Liver (tissue), 3 donors: ENCODE results near the gene PUS1.

Experiments
- EGR1 ChIP-seq, 2 donors: IDR thresholded peaks; 2 replicates each; pipeline ENCODE4 v1.6.1; 2016 to 2018; ENCODE audit warnings: antibody characterized with exemption in 2 of 2, low read depth in 2 of 2
- RAD21 ChIP-seq, 2 donors: IDR thresholded peaks; 2 replicates each; pipeline ENCODE4 v1.6.1; 2016; ENCODE audit warnings: antibody characterized with exemption in 2 of 2, mild to moderate bottlenecking in 2 of 2
- TF ChIP-seq, protein P1 (sequence below): fragments of 150-350 bp; IDR thresholded peaks from 2 replicates; pipeline ENCODE4 v1.5.1; 2017; ENCODE audit warnings: improper control_type of control experiment, low read depth, low read length; ENCODE audit not compliant: missing input control
- TF ChIP-seq, protein P2 (sequence below): IDR thresholded peaks from 2 replicates; pipeline ENCODE4 v1.6.1; 2016; ENCODE audit warnings: antibody characterized with exemption, mild to moderate bottlenecking
- donor health status: healthy.
- donor health status: healthy.

DNA sequence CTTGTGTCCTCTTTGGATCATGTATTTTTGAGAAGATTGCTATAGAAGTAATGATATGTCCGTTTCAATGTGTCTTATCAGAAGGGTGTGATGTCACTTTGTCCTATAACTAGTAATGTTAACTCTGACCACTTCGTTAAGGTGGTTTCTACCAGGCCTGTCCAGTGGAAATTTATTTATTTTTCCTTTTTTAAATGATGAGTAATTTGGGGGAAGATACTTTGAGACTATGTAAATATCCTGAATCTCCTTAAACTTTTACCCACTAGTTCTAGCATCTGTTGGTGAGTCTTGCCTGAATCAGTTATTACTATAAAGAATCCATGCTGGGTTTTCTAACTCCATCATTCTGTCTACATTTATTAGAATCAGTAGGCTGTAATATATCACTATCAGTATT is 36.0 kb downstream of the PUS1 start:
- TF ChIP-seq, protein P1, sequence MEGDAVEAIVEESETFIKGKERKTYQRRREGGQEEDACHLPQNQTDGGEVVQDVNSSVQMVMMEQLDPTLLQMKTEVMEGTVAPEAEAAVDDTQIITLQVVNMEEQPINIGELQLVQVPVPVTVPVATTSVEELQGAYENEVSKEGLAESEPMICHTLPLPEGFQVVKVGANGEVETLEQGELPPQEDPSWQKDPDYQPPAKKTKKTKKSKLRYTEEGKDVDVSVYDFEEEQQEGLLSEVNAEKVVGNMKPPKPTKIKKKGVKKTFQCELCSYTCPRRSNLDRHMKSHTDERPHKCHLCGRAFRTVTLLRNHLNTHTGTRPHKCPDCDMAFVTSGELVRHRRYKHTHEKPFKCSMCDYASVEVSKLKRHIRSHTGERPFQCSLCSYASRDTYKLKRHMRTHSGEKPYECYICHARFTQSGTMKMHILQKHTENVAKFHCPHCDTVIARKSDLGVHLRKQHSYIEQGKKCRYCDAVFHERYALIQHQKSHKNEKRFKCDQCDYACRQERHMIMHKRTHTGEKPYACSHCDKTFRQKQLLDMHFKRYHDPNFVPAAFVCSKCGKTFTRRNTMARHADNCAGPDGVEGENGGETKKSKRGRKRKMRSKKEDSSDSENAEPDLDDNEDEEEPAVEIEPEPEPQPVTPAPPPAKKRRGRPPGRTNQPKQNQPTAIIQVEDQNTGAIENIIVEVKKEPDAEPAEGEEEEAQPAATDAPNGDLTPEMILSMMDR, result no peak
- TF ChIP-seq RAD21 (IDR thresholded peaks at IDR 0.05) (no peak), EGR1 (IDR thresholded peaks at IDR 0.05; ENCODE audit: low read depth in 2 of 2) (no peak)
- TF ChIP-seq, protein P2, sequence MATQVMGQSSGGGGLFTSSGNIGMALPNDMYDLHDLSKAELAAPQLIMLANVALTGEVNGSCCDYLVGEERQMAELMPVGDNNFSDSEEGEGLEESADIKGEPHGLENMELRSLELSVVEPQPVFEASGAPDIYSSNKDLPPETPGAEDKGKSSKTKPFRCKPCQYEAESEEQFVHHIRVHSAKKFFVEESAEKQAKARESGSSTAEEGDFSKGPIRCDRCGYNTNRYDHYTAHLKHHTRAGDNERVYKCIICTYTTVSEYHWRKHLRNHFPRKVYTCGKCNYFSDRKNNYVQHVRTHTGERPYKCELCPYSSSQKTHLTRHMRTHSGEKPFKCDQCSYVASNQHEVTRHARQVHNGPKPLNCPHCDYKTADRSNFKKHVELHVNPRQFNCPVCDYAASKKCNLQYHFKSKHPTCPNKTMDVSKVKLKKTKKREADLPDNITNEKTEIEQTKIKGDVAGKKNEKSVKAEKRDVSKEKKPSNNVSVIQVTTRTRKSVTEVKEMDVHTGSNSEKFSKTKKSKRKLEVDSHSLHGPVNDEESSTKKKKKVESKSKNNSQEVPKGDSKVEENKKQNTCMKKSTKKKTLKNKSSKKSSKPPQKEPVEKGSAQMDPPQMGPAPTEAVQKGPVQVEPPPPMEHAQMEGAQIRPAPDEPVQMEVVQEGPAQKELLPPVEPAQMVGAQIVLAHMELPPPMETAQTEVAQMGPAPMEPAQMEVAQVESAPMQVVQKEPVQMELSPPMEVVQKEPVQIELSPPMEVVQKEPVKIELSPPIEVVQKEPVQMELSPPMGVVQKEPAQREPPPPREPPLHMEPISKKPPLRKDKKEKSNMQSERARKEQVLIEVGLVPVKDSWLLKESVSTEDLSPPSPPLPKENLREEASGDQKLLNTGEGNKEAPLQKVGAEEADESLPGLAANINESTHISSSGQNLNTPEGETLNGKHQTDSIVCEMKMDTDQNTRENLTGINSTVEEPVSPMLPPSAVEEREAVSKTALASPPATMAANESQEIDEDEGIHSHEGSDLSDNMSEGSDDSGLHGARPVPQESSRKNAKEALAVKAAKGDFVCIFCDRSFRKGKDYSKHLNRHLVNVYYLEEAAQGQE, result no peak
